ENCODE data around the gene PTPRU. TPM values are rescaled to one million over a fixed set of nuclear protein-coding genes. Genes with fewer than 3 reads are reported as not detected.

Gene PTPRU
- total RNA-seq, 1 experiment from 2014 or later: 54.5 TPM

DNA sequence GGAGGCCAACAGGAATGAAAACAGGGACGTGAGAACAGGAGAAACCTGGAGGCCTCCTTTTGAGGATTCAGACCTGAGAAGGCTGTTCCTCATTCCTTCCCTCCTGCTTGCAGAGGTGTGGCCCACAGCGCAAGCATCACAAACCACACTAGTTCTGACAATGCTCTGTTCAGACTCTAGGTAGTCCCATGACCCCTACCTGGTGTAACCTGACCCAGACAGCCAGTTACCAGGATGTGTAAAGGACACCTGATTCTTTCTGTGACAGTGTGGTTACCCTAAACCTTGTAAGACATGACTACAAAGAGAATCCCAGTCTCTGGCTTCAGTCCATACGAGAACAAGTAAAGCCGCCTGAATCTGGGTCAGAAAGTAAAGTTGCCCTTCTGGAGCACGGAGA lies 8.8 kb upstream of the PTPRU start:
- TF ChIP-seq, protein P1, sequence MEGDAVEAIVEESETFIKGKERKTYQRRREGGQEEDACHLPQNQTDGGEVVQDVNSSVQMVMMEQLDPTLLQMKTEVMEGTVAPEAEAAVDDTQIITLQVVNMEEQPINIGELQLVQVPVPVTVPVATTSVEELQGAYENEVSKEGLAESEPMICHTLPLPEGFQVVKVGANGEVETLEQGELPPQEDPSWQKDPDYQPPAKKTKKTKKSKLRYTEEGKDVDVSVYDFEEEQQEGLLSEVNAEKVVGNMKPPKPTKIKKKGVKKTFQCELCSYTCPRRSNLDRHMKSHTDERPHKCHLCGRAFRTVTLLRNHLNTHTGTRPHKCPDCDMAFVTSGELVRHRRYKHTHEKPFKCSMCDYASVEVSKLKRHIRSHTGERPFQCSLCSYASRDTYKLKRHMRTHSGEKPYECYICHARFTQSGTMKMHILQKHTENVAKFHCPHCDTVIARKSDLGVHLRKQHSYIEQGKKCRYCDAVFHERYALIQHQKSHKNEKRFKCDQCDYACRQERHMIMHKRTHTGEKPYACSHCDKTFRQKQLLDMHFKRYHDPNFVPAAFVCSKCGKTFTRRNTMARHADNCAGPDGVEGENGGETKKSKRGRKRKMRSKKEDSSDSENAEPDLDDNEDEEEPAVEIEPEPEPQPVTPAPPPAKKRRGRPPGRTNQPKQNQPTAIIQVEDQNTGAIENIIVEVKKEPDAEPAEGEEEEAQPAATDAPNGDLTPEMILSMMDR (IDR thresholded peaks at IDR 0.05; ENCODE audit: unreplicated experiment): no peak
- CTCF ChIA-PET: no interaction called here
- intact Hi-C loops (cut with micrococcal nuclease; ENCODE audit: unreplicated experiment): no loop called here
- Mint-ChIP-seq H3K36me3 (ENCODE audit: insufficient read depth, unreplicated experiment) (peaks cover 21% of the 10 kb centered on the region), H3K4me3 (ENCODE audit: low read depth, unreplicated experiment) (peak overlapping the region; percentile 21), H3K9me3 (ENCODE audit: low read depth, unreplicated experiment) (no peaks in the 10 kb centered on the region), H3K4me1 (ENCODE audit: low read depth, unreplicated experiment) (peaks cover 48% of the 10 kb centered on the region), H3K27me3 (ENCODE audit: unreplicated experiment) (no peaks in the 10 kb centered on the region), H3K27ac (ENCODE audit: unreplicated experiment) (peak overlapping the region; percentile 89)
- BruUV-seq (replicated peaks): no TSS peak
- peak; percentile 77 for DNase-seq

DNA sequence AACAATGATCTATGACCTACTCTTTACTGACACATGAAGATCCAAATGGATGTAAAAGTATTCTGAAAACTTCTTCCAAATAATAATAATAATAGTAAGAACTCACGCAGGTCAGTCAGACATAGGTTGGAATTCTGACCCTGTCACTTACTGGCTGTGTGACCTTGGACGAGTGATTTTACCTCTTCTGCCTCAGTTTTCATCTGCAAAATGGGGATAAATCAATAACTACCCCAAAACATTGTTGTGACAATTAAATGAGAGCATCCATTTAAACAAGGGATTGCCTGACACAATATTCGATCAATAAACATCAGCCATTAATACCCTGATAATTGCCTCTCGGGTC lies 6.1 kb upstream of the PTPRU start:
- Mint-ChIP-seq H3K4me1 (ENCODE audit: low read depth, unreplicated experiment) (peaks cover 27% of the 10 kb centered on the region), H3K9me3 (ENCODE audit: low read depth, unreplicated experiment) (no peaks in the 10 kb centered on the region), H3K36me3 (ENCODE audit: insufficient read depth, unreplicated experiment) (peaks cover 21% of the 10 kb centered on the region), H3K27me3 (ENCODE audit: unreplicated experiment) (peaks cover 21% of the 10 kb centered on the region), H3K27ac (ENCODE audit: unreplicated experiment) (peak overlapping the region; percentile 83), H3K4me3 (ENCODE audit: low read depth, unreplicated experiment) (peak overlapping the region; percentile 95)
- DNase-seq: no peak
- TF ChIP-seq, protein P1 (IDR thresholded peaks at IDR 0.05; ENCODE audit: unreplicated experiment): no peak
- BruUV-seq (replicated peaks): no TSS peak
- CTCF ChIA-PET: interaction anchor here (0.5 to 1.2 kb wide), 2 partner anchors 9 to 446 kb away, joined by 3 read pairs; no protein-coding TSS in a partner anchor
- intact Hi-C loops (cut with micrococcal nuclease; ENCODE audit: unreplicated experiment): loop anchor here (10.0 kb wide), 1 partner anchor 485 kb away; no protein-coding TSS in a partner anchor

DNA sequence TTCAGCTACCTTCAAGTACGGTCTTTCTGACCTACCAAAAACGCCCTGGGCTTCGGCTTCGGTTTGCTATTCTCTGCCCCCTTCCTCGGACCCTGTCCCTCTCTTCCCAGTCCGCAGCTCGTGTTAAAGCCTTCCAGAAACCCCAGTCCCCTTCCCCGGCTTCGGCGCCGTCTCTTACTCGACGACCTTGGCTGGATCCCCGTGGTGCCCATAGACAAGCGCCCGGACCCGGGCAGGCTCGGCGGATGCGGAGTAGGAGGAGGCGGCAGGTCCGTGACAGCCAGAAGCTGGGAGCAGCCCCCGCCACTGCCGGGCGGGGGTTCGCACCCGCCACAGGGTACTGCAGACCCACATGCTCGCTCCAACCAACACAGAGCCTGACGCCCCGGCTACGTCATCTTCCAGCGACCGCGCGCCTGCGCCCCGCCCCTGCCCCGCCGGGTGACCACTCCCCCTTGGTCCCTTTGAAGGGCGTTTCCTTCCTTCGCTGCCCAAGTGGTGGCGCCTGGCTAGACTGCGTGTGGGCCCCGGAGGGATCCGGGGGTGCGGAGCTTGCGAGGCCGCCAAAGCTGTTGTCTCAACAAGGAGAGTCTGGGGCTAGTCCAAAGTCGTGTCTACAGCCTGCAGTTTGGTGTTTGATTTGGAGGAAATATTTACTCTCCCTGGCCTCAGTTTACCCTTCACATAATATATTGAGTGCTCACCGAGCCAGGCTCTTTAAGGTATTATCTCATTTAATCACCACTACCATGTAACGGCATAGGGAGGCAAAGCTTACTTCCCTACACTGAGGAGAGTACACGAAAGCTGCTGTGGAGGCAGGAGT lies 5.6 kb upstream of the PTPRU start, which contains the start of gene MECR:
Gene MECR (minus strand): TSS at position 382 of the 826 bp plus-strand sequence. CDS start 28 bp downstream, at position 354.
- CTCF ChIA-PET: interaction anchor here (0.5 to 1.2 kb wide), 2 partner anchors 8 to 447 kb away, joined by 3 read pairs; no protein-coding TSS in a partner anchor
- BruUV-seq (replicated peaks): no TSS peak
- Mint-ChIP-seq H3K36me3 (ENCODE audit: insufficient read depth, unreplicated experiment) (peaks cover 21% of the 10 kb centered on the region), H3K4me3 (ENCODE audit: low read depth, unreplicated experiment) (peak within 1 kb of the TSS; percentile 95), H3K4me1 (ENCODE audit: low read depth, unreplicated experiment) (peaks cover 27% of the 10 kb centered on the region), H3K27me3 (ENCODE audit: unreplicated experiment) (peaks cover 21% of the 10 kb centered on the region), H3K9me3 (ENCODE audit: low read depth, unreplicated experiment) (no peaks in the 10 kb centered on the region), H3K27ac (ENCODE audit: unreplicated experiment) (peak within 1 kb of the TSS; percentile 83)
- TF ChIP-seq, protein P1 (IDR thresholded peaks at IDR 0.05; ENCODE audit: unreplicated experiment): peak; percentile 19
- intact Hi-C loops (cut with micrococcal nuclease; ENCODE audit: unreplicated experiment): loop anchor here (10.0 kb wide), 1 partner anchor 484 kb away; no protein-coding TSS in a partner anchor
- peak; percentile 97 for DNase-seq

DNA sequence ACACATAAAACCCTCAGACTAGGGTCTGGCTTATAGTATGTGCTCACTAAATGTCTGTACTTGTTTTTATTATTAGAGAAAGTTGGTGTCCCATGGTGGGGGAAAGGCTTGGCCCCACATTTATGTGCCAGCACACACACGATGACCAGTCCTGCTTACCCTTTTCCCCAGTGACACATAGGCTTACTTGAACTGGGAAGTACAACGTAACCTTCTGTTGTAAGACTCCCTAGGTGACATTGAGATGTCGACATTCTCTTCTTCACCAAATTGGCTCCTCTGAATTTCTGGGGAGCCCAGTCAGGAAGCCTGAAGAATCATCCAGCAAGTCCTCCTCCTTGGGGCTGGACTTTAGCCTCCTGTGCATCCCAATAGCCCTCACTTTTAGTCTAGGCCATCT lies 3.9 kb upstream of the PTPRU start:
- DNase-seq: no peak
- Mint-ChIP-seq H3K36me3 (ENCODE audit: insufficient read depth, unreplicated experiment) (peaks cover 32% of the 10 kb centered on the region), H3K27ac (ENCODE audit: unreplicated experiment) (no peak overlapping the region), H3K4me3 (ENCODE audit: low read depth, unreplicated experiment) (no peak overlapping the region), H3K27me3 (ENCODE audit: unreplicated experiment) (peaks cover 21% of the 10 kb centered on the region), H3K4me1 (ENCODE audit: low read depth, unreplicated experiment) (peaks cover 31% of the 10 kb centered on the region), H3K9me3 (ENCODE audit: low read depth, unreplicated experiment) (no peaks in the 10 kb centered on the region)
- no TSS peak for BruUV-seq (replicated peaks)
- TF ChIP-seq, protein P1 (IDR thresholded peaks at IDR 0.05; ENCODE audit: unreplicated experiment): no peak
- CTCF ChIA-PET: no interaction called here
- intact Hi-C loops (cut with micrococcal nuclease; ENCODE audit: unreplicated experiment): loop anchor here (10.0 kb wide), 1 partner anchor 482 kb away; no protein-coding TSS in a partner anchor
